SK-N-SH treated with all-trans-retinoic acid at 6 μM for 48 hours (cell line): ENCODE data around the gene NOTCH3.

Source experiments
- ATAC-seq: fragments of 200-7000 bp; cut with Tn5 transposase; 3 replicates; pipeline ENCODE4 v1.9.1; 2020; ENCODE audit warnings: mild to moderate bottlenecking, moderate library complexity
- ARNTL ChIP-seq: fragments of 450-650 bp; formaldehyde crosslinking; IDR thresholded peaks from 2 replicates; pipeline ENCODE4 v1.5.0; 2020; ENCODE audit warnings: low read depth, mild to moderate bottlenecking, moderate library complexity, borderline replicate concordance
- BACH2 ChIP-seq: fragments of 250-450 bp; sonication (Bioruptor Pico); IDR thresholded peaks from 2 replicates; pipeline ENCODE4 v1.9.0; 2021; ENCODE audit warnings: mild to moderate bottlenecking, borderline replicate concordance
- CSDC2 ChIP-seq: fragments of 250-450 bp; sonication (Bioruptor Pico); IDR thresholded peaks from 2 replicates; pipeline ENCODE4 v1.5.0; 2020; ENCODE audit warnings: mild to moderate bottlenecking, moderate library complexity
- ESRRG ChIP-seq: fragments of 250-450 bp; sonication (Bioruptor Pico); IDR thresholded peaks from 2 replicates; pipeline ENCODE4 v1.6.1; 2021; ENCODE audit warnings: mild to moderate bottlenecking
- GLIS3 ChIP-seq: fragments of 250-450 bp; sonication (Bioruptor Pico); IDR thresholded peaks from 2 replicates; pipeline ENCODE4 v1.5.0; 2020; ENCODE audit warnings: mild to moderate bottlenecking, moderate library complexity
- ISL1 ChIP-seq: fragments of 250-450 bp; sonication (Bioruptor Pico); IDR thresholded peaks from 2 replicates; pipeline ENCODE4 v2.1.2; 2022; ENCODE audit warnings: mild to moderate bottlenecking, moderate library complexity
- OSR1 ChIP-seq: fragments of 250-450 bp; sonication (Bioruptor Pico); IDR thresholded peaks from 2 replicates; pipeline ENCODE4 v1.8.0; 2022; ENCODE audit warnings: moderate library complexity, mild to moderate bottlenecking, inconsistent platforms
- RARB ChIP-seq: fragments of 250-450 bp; sonication (Bioruptor Pico); IDR thresholded peaks from 2 replicates; pipeline ENCODE4 v1.8.0; 2021; ENCODE audit warnings: mild to moderate bottlenecking, moderate library complexity
- SNAI2 ChIP-seq: fragments of 250-450 bp; sonication (Bioruptor Pico); IDR thresholded peaks from 2 replicates; pipeline ENCODE4 v1.5.0; 2020; ENCODE audit warnings: mild to moderate bottlenecking, moderate library complexity
- TCF4 ChIP-seq: fragments of 250-450 bp; sonication (Bioruptor Pico); IDR thresholded peaks from 2 replicates; pipeline ENCODE4 v1.8.0; 2021; ENCODE audit warnings: mild to moderate bottlenecking, moderate library complexity, borderline replicate concordance
- TOX ChIP-seq: fragments of 250-450 bp; sonication (Bioruptor Pico); IDR thresholded peaks from 2 replicates; pipeline ENCODE4 v1.8.0; 2021; ENCODE audit warnings: mild to moderate bottlenecking, moderate library complexity, borderline replicate concordance
- ZC3H10 ChIP-seq: fragments of 250-450 bp; sonication (Bioruptor Pico); IDR thresholded peaks from 2 replicates; pipeline ENCODE4 v1.5.1; 2021; ENCODE audit warnings: mild to moderate bottlenecking, moderate library complexity
- ZFP3 ChIP-seq: fragments of 250-450 bp; sonication (Bioruptor Pico); IDR thresholded peaks from 2 replicates; pipeline ENCODE4 v1.5.0; 2020; ENCODE audit warnings: mild to moderate bottlenecking, moderate library complexity
- ZFP30 ChIP-seq: fragments of 450-650 bp; formaldehyde crosslinking; IDR thresholded peaks from 2 replicates; pipeline ENCODE4 v1.5.0; 2022; ENCODE audit warnings: mild to moderate bottlenecking, moderate library complexity
- ZNF565 ChIP-seq: fragments of 450-650 bp; formaldehyde crosslinking; conservative IDR thresholded peaks from 2 replicates; pipeline ENCODE4 v1.5.0; 2020; ENCODE audit warnings: low read depth, mild to moderate bottlenecking, moderate library complexity
- ZNF8 ChIP-seq: fragments of 450-650 bp; formaldehyde crosslinking; IDR thresholded peaks from 2 replicates; pipeline ENCODE4 v1.5.0; 2020; ENCODE audit warnings: mild to moderate bottlenecking, moderate library complexity
- TF ChIP-seq, protein P1 (sequence below): fragments of 250-450 bp; sonication (Bioruptor Pico); IDR thresholded peaks from 2 replicates; pipeline ENCODE4 v1.5.1; 2021; ENCODE audit warnings: mild to moderate bottlenecking, moderate library complexity
- TF ChIP-seq, protein P2 (sequence below): fragments of 250-450 bp; sonication (Bioruptor Pico); IDR thresholded peaks from 2 replicates; pipeline ENCODE4 v1.8.0; 2020; ENCODE audit warnings: mild to moderate bottlenecking, moderate library complexity, borderline replicate concordance
- TF ChIP-seq, protein P3 (sequence below): fragments of 250-450 bp; sonication (Bioruptor Pico); IDR thresholded peaks from 2 replicates; pipeline ENCODE4 v1.8.0; 2021; ENCODE audit warnings: low read depth, mild to moderate bottlenecking, moderate library complexity, borderline replicate concordance
- TF ChIP-seq, protein P4 (sequence below): fragments of 250-450 bp; sonication (Bioruptor Pico); IDR thresholded peaks from 2 replicates; pipeline ENCODE4 v1.5.1; 2020; ENCODE audit warnings: low read depth, mild to moderate bottlenecking, moderate library complexity

NOTCH3 gene

DNA sequence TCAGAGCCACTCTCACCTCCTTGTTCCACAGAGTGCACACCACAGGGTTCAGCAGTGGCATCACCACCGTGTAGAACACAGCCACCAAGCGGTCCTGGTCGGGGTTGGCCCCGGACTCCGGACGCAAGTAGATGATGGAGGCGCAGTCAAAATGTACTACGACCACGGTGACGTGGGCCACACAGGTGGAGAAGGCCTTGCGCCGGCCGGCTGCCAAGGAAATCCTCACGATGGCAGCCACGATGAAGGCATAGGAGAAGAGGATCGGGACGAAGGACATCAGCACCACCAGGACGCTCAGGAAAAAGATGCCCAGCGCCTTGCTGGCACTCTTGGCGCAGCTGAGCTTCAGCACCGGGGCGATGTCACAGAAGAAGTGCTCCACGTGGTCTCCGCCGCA lies 59.7 kb downstream of the NOTCH3 start:
- ATAC-seq, result no peak
- no peak for TF ChIP-seq ZFP3 (CRISPR knock-in tag)
- TF ChIP-seq OSR1, result no peak
- no peak for TF ChIP-seq ISL1 (CRISPR knock-in tag)
- TF ChIP-seq, protein P1, sequence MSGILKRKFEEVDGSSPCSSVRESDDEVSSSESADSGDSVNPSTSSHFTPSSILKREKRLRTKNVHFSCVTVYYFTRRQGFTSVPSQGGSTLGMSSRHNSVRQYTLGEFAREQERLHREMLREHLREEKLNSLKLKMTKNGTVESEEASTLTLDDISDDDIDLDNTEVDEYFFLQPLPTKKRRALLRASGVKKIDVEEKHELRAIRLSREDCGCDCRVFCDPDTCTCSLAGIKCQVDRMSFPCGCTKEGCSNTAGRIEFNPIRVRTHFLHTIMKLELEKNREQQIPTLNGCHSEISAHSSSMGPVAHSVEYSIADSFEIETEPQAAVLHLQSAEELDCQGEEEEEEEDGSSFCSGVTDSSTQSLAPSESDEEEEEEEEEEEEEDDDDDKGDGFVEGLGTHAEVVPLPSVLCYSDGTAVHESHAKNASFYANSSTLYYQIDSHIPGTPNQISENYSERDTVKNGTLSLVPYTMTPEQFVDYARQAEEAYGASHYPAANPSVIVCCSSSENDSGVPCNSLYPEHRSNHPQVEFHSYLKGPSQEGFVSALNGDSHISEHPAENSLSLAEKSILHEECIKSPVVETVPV (CRISPR knock-in tag), result no peak
- TF ChIP-seq, protein P2, sequence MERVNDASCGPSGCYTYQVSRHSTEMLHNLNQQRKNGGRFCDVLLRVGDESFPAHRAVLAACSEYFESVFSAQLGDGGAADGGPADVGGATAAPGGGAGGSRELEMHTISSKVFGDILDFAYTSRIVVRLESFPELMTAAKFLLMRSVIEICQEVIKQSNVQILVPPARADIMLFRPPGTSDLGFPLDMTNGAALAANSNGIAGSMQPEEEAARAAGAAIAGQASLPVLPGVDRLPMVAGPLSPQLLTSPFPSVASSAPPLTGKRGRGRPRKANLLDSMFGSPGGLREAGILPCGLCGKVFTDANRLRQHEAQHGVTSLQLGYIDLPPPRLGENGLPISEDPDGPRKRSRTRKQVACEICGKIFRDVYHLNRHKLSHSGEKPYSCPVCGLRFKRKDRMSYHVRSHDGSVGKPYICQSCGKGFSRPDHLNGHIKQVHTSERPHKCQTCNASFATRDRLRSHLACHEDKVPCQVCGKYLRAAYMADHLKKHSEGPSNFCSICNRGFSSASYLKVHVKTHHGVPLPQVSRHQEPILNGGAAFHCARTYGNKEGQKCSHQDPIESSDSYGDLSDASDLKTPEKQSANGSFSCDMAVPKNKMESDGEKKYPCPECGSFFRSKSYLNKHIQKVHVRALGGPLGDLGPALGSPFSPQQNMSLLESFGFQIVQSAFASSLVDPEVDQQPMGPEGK (CRISPR knock-in tag), result no peak
- TF ChIP-seq CSDC2 (CRISPR knock-in tag), result no peak
- no peak for TF ChIP-seq BACH2
- no peak for TF ChIP-seq ZC3H10 (CRISPR knock-in tag)
- no peak for TF ChIP-seq RARB (CRISPR knock-in tag)
- no peak for TF ChIP-seq ZFP30
- no peak for TF ChIP-seq ZNF565 (CRISPR knock-in tag)
- TF ChIP-seq ARNTL (CRISPR knock-in tag), result no peak
- TF ChIP-seq SNAI2 (CRISPR knock-in tag), result no peak

DNA sequence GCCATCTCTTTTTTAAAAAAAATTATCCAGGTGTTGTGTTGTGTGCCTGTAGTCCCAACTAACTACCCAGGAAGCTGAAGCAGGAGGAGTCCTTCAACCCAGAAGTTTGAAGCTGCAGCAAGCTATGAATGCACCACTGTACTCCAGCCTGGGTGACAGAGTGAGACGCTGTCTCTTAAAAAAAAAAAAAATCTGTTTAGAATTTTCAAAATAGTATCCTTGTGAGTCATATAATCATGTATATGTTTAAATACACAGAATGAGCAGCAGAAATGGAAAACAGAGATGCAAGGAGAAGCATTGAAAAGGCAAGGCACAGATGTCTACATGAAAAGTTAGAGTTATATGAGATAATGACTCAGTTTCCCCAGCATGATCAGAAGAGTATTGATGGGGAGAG lies 62.4 kb downstream of the NOTCH3 start:
- no peak for ATAC-seq

DNA sequence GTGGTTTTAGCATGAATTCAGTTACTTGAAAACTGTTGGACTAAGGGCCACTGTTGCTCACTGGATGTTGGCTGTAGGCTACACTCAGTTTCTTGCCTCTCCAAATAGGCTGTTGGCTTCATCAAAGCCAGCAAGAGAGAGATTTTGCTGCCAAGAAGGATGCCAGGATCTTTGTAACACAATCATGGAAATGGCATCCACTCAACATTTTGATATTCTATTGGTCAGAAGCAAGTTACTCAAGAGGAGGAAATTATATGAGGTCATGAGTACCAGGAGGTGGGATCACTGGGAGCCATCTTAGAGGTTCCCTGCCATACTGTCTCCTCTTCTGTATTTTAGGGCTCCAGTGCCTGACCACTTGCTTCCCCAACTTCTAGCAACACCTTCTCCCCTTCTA lies 63.0 kb downstream of the NOTCH3 start:
- no peak for TF ChIP-seq OSR1
- TF ChIP-seq TOX (CRISPR knock-in tag), result no peak
- TF ChIP-seq, protein P2 (CRISPR knock-in tag), result no peak
- no peak for TF ChIP-seq ZFP3 (CRISPR knock-in tag)
- TF ChIP-seq, protein P3, sequence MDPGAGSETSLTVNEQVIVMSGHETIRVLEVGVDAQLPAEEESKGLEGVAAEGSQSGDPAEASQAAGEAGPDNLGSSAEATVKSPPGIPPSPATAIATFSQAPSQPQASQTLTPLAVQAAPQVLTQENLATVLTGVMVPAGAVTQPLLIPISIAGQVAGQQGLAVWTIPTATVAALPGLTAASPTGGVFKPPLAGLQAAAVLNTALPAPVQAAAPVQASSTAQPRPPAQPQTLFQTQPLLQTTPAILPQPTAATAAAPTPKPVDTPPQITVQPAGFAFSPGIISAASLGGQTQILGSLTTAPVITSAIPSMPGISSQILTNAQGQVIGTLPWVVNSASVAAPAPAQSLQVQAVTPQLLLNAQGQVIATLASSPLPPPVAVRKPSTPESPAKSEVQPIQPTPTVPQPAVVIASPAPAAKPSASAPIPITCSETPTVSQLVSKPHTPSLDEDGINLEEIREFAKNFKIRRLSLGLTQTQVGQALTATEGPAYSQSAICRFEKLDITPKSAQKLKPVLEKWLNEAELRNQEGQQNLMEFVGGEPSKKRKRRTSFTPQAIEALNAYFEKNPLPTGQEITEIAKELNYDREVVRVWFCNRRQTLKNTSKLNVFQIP (CRISPR knock-in tag), result no peak

More for the DNA sequence above, 62.4 kb downstream of the NOTCH3 start:
- TF ChIP-seq CSDC2 (CRISPR knock-in tag), result no peak
- no peak for TF ChIP-seq ISL1 (CRISPR knock-in tag)
- TF ChIP-seq, protein P1 (CRISPR knock-in tag), result no peak
- no peak for TF ChIP-seq ESRRG
- TF ChIP-seq ZNF565 (CRISPR knock-in tag), result no peak
- no peak for TF ChIP-seq ARNTL (CRISPR knock-in tag)

DNA sequence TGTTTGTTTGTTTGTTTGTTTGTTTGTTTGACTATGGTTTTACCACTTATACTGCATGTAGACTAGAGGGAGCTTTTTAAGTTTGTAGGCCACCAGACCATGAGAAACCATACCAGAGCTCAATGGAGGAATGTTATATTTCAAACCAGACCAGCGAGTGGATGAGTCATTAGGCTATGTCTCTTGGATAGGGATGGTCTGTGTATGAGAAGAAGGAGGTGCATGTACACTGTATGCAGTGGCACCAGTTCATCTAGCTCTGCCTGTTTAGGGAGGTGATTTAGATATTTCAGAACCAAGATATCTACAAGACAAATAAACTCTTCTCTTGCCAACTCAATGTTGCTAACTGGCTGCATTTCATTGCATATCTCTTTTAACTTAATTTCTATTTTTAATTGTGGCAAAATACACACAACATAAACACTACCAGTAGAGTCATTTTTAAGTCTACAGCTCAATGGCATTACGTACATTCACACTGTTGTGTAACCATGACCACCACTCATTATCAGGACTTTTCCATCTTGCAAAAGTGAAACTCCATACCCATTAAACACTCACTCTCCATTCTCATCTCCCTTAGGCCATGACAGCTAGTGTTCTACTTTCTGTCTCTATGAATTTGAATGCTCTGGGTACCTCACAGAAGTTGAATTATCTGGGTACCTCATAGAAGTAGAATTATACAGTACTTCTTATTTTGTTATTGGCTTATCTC lies 64.4 kb downstream of the NOTCH3 start:
- no peak for ATAC-seq
- TF ChIP-seq ZFP3 (CRISPR knock-in tag), result no peak
- no peak for TF ChIP-seq ZNF565 (CRISPR knock-in tag)
- TF ChIP-seq, protein P1 (CRISPR knock-in tag), result no peak
- no peak for TF ChIP-seq GLIS3 (CRISPR knock-in tag)
- TF ChIP-seq ISL1 (CRISPR knock-in tag), result no peak
- no peak for TF ChIP-seq RARB (CRISPR knock-in tag)
- TF ChIP-seq, protein P4, sequence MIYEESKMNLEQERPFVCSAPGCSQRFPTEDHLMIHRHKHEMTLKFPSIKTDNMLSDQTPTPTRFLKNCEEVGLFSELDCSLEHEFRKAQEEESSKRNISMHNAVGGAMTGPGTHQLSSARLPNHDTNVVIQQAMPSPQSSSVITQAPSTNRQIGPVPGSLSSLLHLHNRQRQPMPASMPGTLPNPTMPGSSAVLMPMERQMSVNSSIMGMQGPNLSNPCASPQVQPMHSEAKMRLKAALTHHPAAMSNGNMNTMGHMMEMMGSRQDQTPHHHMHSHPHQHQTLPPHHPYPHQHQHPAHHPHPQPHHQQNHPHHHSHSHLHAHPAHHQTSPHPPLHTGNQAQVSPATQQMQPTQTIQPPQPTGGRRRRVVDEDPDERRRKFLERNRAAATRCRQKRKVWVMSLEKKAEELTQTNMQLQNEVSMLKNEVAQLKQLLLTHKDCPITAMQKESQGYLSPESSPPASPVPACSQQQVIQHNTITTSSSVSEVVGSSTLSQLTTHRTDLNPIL, result no peak
- no peak for TF ChIP-seq OSR1
- no peak for TF ChIP-seq TOX (CRISPR knock-in tag)
- no peak for TF ChIP-seq TCF4 (CRISPR knock-in tag)
- TF ChIP-seq, protein P2 (CRISPR knock-in tag), result no peak
- TF ChIP-seq ZC3H10 (CRISPR knock-in tag), result no peak
- TF ChIP-seq SNAI2 (CRISPR knock-in tag), result no peak
- TF ChIP-seq ZNF8 (CRISPR knock-in tag), result no peak
- no peak for TF ChIP-seq ESRRG
- TF ChIP-seq ZFP30, result no peak
- no peak for TF ChIP-seq BACH2

More for the DNA sequence above, 63.0 kb downstream of the NOTCH3 start:
- no peak for ATAC-seq
